CD4-positive, alpha-beta T cell treated with Interleukin-17A for 1 hour (primary cell): ENCODE data around the gene SRSF6.
"Not testable (repeated sequence)": the region's sequence is repeated elsewhere in the genome, so short reads cannot be mapped to it uniquely, and the experiment has no call there.

ENCODE experiments used
- DNase-seq: peaks from one replicate; pipeline ENCODE4 v3.0.0-alpha.2; 2020

SRSF6 gene

DNA sequence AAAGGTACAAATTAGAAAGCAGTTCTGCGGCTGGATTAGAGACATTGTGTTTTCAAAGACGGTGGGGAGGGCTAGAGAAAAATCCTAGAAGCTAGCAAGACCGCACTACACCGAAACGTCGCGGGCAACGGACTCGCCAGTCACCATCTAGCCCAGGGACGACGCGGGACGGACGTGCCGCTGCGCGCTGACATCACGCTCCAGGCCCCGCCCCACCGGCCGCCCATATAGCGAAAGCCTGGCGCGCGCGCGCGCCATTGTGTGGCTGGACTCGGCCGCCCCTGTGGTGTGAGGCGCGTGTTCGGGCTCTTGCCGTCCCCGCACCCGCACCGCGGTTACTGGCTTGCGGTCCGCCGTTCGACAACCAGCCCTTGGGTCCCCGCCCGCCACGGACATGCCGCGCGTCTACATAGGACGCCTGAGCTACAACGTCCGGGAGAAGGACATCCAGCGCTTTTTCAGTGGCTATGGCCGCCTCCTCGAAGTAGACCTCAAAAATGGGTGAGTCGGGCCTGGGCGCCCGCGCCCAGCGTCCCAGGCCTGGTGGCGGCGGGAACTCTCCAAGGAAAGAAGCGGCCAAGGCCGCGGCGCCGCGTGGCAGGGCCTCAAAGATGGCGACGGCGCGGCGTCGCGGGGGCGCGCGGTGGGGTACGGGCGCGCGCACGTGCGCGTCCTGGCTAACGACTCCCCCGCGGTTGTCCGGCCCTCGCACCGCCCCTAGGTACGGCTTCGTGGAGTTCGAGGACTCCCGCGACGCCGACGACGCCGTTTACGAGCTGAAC lies at the start of gene SRSF6:
Gene SRSF6, plus strand, starts transcription at position 257 of the 782 bp plus-strand sequence. Its CDS starts 138 bp downstream, at position 395.
- peak; percentile 92 for DNase-seq

GRCh38 chr20:43408848-43409576 lies 48.7 kb upstream of the SRSF6 start:
- DNase-seq: peak; percentile 3

DNA sequence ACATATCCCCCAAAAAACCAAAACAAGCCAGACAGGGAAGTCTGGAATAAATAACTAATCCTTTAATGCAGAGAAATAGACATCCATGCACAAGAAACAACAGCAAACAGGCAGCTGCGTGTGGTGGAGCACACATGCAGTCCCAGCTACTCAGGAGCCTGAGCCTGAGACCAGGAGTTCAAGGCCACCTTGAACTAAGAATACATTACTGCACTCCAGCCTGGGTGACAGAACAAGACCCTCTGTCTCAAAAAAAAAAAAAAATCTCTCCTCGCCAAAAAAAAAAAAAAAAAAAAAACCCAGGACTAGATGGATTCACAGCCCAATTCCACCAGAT lies 48.2 kb upstream of the SRSF6 start:
- DNase-seq: no peak

DNA sequence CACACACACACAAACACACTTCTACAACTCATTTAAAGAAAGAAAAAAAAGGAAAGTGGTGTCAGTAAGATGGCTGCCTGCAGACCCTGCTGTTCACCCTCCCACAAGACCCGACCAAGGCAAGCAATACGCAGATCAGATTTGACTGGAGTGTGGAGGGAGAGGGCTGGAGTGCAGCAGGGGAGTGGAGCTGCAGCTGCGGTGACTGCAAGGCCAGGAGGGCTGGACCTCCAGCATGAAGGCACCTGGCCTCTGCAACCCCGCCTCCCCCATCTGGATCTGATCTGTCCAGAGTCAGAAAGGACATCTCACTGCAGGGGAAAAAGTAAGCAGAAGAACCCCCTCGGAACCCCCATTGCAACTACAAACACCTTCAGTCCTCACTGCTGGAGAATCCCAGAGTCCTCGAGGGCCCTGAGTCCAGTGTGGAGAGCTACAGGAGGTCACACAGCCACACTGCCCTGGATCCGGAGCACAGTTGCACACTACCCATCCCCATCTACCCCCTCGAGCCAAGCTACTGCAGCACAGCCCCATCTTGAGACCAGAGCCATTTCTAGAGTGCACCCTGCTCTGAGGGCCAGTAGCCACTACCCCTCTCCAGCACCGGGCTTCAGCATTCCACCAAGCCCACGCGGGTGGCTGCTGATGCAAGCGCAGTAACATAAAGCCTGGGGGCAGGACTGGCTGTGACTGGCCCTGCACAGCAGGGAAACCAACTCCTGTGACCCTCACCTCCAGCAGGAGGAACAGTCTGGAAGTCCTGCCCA lies 41.9 kb upstream of the SRSF6 start:
- no peak for DNase-seq

DNA sequence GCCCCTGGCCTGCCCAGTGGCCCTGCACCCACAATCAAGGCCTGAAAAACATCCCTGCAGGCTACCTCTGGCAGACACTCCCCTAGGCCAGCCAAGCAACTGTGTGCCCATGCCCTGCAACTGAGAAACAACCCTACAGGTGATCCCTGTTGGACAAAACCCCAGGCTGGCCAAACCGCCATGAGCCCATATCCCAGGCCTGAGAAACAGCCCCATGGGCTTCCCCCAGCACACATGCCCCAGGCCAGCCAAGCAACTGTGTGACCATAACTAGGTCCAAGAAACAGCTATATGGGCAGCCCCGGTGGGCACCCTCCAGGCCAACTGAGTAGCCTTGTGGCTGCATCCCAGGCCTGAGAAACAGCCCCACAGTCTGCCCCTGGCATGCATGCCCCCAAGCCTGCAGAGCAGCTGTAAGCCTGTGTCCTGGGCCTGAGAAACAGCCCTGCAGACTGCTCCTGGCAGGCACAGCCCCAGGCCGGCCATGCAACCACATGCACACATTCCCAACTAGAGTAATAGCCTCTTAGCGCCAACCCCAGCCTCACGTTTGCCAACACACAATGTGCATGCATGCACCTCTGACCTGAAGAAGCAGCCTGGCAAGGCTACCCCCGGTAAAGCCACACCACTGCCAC lies 41.0 kb upstream of the SRSF6 start:
- no peak for DNase-seq

GRCh38 chr20:43420192-43420591 lies 37.5 kb upstream of the SRSF6 start:
- no peak for DNase-seq

- not testable (repeated sequence) for DNase-seq
Observed at GRCh38 chr20:43420913-43421312, 36.8 kb upstream of the SRSF6 start.

GRCh38 chr20:43426172-43426571 lies 31.5 kb upstream of the SRSF6 start:
- no peak for DNase-seq

GRCh38 chr20:43430265-43431133 lies 27.2 kb upstream of the SRSF6 start:
- no peak for DNase-seq

DNA sequence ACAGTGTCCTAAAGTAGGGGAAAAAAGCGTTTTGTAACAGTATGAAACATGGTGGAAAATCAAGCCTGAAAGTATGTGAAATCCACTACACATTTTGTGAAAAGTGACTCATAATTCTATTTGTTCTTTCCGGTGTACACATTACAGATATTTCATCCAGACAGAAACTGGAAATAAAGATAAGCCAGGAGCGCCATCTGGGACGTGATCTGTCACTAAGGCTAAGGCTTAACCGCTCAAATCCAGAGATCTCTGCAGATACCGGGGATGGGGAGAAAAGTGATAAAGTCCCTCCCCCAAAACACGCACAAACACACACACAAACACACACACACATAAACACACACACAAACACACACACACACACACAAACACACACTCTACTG lies 26.6 kb upstream of the SRSF6 start:
- DNase-seq: no peak

DNA sequence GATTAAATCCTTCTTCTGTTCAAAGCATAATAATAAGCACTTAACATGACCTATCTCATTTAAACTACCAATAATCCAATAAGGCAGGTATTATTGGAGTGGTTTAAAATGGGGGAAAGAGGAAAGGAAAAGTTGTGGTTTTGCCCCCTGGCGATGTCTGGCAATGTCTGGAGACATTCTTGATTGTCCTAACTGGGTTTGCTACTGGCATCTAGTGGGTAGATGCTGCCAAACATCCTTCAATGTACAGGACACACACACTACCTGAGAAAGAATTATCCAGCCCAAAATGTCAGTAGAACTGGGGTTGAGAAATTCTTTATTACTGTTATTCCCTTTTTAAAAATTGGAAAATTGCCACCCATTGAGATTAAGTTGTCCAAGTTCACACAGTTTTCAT lies 25.2 kb upstream of the SRSF6 start:
- no peak for DNase-seq

DNA sequence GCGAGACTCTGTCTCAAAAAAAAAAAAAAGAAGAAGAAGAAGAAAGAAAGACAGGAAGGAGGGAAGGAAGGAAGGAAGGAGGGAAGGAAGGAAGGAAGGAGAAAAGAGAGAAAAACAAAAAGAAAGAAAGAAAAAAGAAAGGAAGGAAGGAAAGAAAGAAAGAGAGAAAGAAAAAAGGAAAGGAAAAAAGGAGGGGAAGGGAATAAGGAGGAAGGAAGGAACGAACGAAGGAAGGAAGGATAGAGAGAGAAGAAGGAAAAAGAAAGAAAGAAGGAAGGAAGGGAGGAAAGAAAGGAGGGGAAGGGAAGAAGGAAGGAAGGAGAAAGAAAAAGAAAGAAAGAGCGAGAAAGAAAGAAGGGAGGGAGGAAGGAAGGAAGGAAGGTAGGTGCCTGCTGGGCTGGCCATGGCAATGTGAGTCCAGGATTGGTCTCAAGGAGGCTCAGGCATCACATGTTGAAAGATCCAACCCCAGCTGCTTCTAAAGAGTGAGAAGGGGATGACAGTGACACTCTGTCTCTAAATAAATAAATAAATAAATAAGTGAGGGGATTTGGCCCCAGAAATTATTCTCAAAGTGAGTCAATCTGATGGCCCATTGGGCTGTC lies 24.3 kb upstream of the SRSF6 start:
- no peak for DNase-seq

GRCh38 chr20:43434565-43434964 lies 23.1 kb upstream of the SRSF6 start:
- DNase-seq: no peak

DNA sequence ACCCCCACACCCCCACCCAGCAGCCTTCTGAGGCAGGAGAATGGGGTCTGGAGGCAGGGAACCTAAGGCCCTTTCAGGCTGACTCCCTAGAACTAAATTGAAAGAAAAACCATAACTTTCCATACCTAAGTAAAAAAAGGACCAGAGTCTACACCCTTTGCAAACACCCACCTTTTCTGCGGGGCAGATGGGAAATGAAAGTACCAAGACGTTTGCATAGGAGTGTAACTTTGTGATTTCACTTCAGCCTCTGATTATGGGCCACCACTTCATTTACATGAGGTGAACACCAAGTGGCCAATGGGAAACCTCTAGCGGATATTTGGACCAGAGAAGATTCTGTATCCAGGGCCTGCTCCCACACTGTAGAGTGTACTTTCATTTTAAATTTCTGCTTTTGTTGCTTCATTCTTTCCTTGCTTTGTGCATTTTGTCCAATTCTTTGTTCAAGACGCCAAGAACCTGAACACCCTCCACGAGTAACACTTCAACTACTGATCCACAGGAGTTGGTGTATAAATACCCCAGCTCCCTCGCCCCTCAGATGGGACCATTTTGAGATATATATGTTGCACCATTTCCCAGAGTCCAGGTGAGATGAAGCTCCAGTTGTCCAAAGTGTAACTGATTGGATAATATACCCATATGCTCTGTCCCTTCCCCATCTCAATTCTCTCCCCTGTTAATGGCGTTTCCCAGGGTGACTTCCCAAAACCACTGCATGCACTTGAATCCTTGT lies 18.9 kb upstream of the SRSF6 start:
- no peak for DNase-seq

- no peak for DNase-seq
Observed at GRCh38 chr20:43440531-43440930, 17.2 kb upstream of the SRSF6 start.

DNA sequence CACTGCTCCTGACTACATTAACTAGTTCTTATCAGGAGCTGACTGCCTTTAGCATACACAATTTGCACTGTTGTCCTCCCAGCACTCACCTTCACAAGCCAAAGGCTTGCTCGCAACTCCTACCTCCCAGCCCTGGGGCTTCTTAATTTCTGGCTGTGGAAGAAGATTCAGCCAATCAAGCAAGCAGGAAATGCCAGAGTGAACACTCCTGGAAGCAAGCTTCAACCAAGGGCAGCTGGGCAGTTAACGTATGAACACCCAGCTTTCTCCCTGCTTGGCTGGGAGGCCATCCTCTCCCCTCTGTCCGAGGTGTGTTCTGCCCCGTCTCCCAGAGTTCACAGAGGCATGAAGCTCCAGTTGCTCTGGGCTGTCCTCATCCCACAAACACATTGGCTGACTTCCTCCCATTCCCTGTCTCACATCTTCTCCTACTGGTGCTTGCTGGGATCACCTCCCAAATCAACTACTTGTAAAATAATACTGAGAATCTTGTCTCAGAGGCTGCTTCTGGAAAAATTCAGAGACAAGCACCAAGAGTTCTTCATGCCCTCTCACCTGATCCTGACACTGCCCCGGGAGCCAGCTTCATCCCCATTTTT lies 15.3 kb upstream of the SRSF6 start:
- DNase-seq: no peak

GRCh38 chr20:43444107-43444506 lies 13.6 kb upstream of the SRSF6 start:
- DNase-seq: no peak

DNA sequence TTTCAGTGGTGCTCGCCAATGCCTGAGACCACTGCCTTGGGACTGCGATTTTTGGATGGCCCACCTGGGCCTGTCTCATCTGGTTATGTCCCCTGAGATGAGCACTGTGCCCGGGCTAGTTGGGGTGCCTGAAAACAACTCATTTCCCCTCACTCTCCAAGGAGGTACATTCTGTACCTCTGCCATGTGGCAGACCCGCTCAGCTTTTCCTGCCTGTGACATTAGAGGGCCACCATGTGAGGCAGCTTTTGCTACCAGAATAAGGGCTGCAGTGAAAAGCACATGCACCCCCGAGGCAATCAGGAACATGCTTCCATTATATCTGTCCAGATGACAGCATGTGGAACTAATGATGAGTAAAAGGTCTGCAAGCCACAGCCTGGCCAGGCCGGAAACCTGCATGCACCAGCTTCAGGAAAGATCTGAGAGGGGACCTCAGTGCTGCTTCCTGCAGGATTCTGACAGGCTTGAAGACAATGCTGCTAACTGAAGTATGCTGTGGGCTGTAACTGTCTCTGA lies 11.3 kb upstream of the SRSF6 start:
- no peak for DNase-seq

GRCh38 chr20:43448431-43448747 lies 9.3 kb upstream of the SRSF6 start:
- not testable (repeated sequence) for DNase-seq

- DNase-seq: peak; percentile 56
Observed at GRCh38 chr20:43448748-43449535, 8.8 kb upstream of the SRSF6 start.
